Astrocyte of the spinal cord (primary cell): Measurements from ENCODE around the gene PPM1H.

Source experiments
- DNase-seq: peaks from one replicate; pipeline ENCODE4 v3.0.0; 2011; ENCODE audit warnings: low read depth, low spot score
- H3K4me3 ChIP-seq: 2 replicates; pipeline ENCODE4 v1.5.1; 2011; ENCODE audit warnings: low read depth, mild to moderate bottlenecking, low read length, moderate library complexity
- in situ Hi-C: cut with HindIII; loops from 2 replicates; pipeline ENCODE4 v1.10.0; 2017; ENCODE audit warnings: low sequenced_read_pairs
- TF ChIP-seq, protein P1 (sequence below): IDR thresholded peaks from 2 replicates; pipeline ENCODE4 v1.5.1; 2012; ENCODE audit warnings: low read depth, mild to moderate bottlenecking, low read length, inconsistent platforms

Gene PPM1H

DNA sequence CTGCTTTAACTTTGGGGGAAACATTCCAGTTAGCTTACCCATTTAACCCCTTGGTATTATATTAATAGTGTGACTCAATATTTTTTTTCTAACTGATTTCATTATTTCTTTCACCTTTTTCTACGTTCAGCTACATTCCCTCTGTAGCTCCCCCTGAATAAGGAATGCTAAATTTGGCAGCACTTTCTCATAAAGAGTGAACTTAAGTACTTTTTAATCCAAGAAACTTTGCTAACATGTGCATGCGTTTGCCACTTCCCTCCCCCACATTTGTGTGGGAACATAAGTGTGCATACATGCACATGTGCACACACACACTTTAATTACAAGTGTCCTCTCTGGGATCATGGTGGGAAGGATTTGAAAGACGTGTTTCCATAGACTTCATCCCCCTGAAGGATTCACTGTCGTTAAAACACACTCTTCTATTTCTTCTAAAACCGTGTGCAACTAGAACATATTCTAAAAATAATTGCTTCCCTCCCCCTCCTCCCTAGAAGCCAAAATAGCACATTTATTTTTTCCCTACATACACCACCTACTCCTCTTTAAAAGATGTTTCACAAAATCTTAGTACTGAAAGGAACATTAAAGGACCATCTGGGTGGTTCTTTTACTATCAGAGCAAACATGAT is 142.6 kb downstream of the PPM1H start:
- TF ChIP-seq, protein P1, sequence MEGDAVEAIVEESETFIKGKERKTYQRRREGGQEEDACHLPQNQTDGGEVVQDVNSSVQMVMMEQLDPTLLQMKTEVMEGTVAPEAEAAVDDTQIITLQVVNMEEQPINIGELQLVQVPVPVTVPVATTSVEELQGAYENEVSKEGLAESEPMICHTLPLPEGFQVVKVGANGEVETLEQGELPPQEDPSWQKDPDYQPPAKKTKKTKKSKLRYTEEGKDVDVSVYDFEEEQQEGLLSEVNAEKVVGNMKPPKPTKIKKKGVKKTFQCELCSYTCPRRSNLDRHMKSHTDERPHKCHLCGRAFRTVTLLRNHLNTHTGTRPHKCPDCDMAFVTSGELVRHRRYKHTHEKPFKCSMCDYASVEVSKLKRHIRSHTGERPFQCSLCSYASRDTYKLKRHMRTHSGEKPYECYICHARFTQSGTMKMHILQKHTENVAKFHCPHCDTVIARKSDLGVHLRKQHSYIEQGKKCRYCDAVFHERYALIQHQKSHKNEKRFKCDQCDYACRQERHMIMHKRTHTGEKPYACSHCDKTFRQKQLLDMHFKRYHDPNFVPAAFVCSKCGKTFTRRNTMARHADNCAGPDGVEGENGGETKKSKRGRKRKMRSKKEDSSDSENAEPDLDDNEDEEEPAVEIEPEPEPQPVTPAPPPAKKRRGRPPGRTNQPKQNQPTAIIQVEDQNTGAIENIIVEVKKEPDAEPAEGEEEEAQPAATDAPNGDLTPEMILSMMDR = no peak
- H3K4me3 ChIP-seq = no peak overlapping the region
- DNase-seq = no peak
- in situ Hi-C loops = loop anchor here (25.0 kb wide), 1 partner anchor 180 kb away; no protein-coding TSS in a partner anchor

DNA sequence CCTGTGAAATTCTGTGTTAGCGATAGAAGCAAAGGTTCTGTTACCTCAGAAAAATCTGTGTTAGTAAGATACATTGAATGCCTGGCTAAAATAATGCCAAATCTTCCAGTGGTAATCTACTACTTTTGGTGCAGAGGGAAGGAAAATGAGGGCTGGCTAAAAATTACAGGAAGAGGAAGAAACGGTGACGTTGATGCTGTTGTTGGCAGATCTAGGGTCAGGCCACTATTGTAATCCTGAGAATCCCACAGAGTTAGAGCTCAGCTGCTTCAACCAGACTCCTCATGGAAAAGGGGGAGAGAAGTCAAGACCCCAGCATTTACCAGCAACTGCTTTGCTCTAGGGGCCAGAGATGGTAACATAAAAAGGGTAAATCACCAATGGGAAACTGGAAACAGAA is 145.1 kb downstream of the PPM1H start:
- DNase-seq = no peak
- no peak overlapping the region for H3K4me3 ChIP-seq
- in situ Hi-C loops = loop anchor here (25.0 kb wide), 1 partner anchor 178 kb away; no protein-coding TSS in a partner anchor
- TF ChIP-seq, protein P1 = no peak

GRCh38 chr12:62787611-62788010 is 147.3 kb downstream of the PPM1H start:
- TF ChIP-seq, protein P1 = no peak
- H3K4me3 ChIP-seq = no peak overlapping the region
- in situ Hi-C loops = loop anchor here (25.0 kb wide), 1 partner anchor 175 kb away; no protein-coding TSS in a partner anchor
- no peak for DNase-seq

- in situ Hi-C loops = loop anchor here (25.0 kb wide), 1 partner anchor 175 kb away; no protein-coding TSS in a partner anchor
- TF ChIP-seq, protein P1 = no peak
- DNase-seq = no peak
- no peak overlapping the region for H3K4me3 ChIP-seq
Measured at GRCh38 chr12:62787023-62787422, 147.9 kb downstream of the PPM1H start.

- in situ Hi-C loops = loop anchor here (25.0 kb wide), 1 partner anchor 174 kb away; no protein-coding TSS in a partner anchor
- TF ChIP-seq, protein P1 = no peak
- H3K4me3 ChIP-seq = no peak overlapping the region
- DNase-seq = peak; percentile 94
Measured at GRCh38 chr12:62785941-62786559, 148.9 kb downstream of the PPM1H start.

DNA sequence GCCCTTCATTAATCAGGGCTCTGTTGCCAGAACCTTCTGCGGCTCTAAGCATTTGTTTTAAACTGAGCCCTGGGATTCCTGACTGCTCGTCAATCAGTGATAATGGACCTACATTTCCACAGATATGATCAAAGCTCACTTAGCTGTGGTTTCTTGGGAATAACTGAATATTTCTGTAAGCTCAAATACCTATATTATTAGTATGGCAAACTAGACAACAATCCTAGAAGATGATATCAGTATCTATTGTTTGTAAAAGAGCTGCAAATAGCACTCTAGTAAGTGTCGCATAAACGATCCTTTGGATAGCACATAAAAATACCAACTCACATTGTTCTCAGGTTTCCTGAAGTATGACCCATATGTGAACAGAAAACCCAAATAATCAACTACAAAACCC is 150.4 kb downstream of the PPM1H start:
- DNase-seq = peak; percentile 14
- TF ChIP-seq, protein P1 = no peak
- H3K4me3 ChIP-seq = no peak overlapping the region
- in situ Hi-C loops = loop anchor here (25.0 kb wide), 1 partner anchor 172 kb away; no protein-coding TSS in a partner anchor
